ENCODE measurements around the gene JARID2.

- TF ChIP-seq, protein P1, sequence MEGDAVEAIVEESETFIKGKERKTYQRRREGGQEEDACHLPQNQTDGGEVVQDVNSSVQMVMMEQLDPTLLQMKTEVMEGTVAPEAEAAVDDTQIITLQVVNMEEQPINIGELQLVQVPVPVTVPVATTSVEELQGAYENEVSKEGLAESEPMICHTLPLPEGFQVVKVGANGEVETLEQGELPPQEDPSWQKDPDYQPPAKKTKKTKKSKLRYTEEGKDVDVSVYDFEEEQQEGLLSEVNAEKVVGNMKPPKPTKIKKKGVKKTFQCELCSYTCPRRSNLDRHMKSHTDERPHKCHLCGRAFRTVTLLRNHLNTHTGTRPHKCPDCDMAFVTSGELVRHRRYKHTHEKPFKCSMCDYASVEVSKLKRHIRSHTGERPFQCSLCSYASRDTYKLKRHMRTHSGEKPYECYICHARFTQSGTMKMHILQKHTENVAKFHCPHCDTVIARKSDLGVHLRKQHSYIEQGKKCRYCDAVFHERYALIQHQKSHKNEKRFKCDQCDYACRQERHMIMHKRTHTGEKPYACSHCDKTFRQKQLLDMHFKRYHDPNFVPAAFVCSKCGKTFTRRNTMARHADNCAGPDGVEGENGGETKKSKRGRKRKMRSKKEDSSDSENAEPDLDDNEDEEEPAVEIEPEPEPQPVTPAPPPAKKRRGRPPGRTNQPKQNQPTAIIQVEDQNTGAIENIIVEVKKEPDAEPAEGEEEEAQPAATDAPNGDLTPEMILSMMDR (IDR thresholded peaks at IDR 0.05; ENCODE audit: low read length): no peak
- no peak for TF ChIP-seq EZH2 (optimal IDR thresholded peaks at IDR 0.05; ENCODE audit: low read depth, low read length)
Observed at GRCh38 chr6:15369838-15370237, 124.0 kb downstream of the JARID2 start.
